Ovary (tissue), 9 donors: ENCODE results near the gene TAC4. TPM values are rescaled to one million over a fixed set of nuclear protein-coding genes. Genes with fewer than 3 reads are reported as not detected.

Experiments
- DNase-seq, 5 donors: peaks; one replicate each; pipeline ENCODE4 v3.0.0-alpha.2; 2019 to 2020
- H3K27ac ChIP-seq, 2 donors: fragments of 200-600 bp; one replicate each; pipeline versions ENCODE4 v1.5.1 to v1.8.0; 2019 to 2022
- H3K27me3 ChIP-seq: fragments of 200-600 bp; one replicate; pipeline ENCODE4 v1.8.0; 2022
- H3K36me3 ChIP-seq: fragments of 200-600 bp; sonication (generic); one replicate; pipeline ENCODE4 v1.5.1; 2019
- H3K4me1 ChIP-seq: one replicate; pipeline ENCODE4 v1.8.1; 2013; ENCODE audit warnings: mild to moderate bottlenecking, moderate library complexity; ENCODE audit not compliant: insufficient read depth
- H3K4me3 ChIP-seq: fragments of 200-600 bp; sonication (generic); one replicate; pipeline ENCODE4 v1.5.1; 2017
- H3K9me3 ChIP-seq, 2 donors: fragments of 200-600 bp in 1 of 2; sonication (generic) in 1 of 2; one replicate each; pipeline versions ENCODE4 v1.5.1 to v1.8.1; 2013 to 2019; ENCODE audit warnings: mild to moderate bottlenecking in 1 of 2, moderate library complexity in 1 of 2
- CTCF ChIP-seq, 3 donors: fragments of 450-650 bp in 2 of 3; fragments of 200-600 bp in 1 of 3; IDR thresholded peaks; one replicate each; pipeline versions ENCODE4 v1.5.1 to v1.8.0; 2016 to 2022; ENCODE audit warnings: antibody characterized with exemption in 3 of 3, mild to moderate bottlenecking in 1 of 3
- EP300 ChIP-seq: sonication (generic); formaldehyde crosslinking; IDR thresholded peaks from one replicate; pipeline ENCODE4 v1.6.1; 2017; ENCODE audit warnings: antibody characterized with exemption
- POLR2A ChIP-seq: fragments of 450-650 bp; IDR thresholded peaks from one replicate; pipeline ENCODE4 v1.6.1; 2017; ENCODE audit warnings: antibody characterized with exemption, mild to moderate bottlenecking, moderate library complexity
- WGBS, 3 donors: extraction: QIAGEN DNeasy Blood & Tissue Kit in 1 of 3; methylation state at CpG; one replicate each; pipeline versions ENCODE4 v1.1.5 to v1.1.7; 2013 to 2017; 5-methylcytosine and 5-hydroxymethylcytosine counted together
- intact Hi-C, 4 donors: fragments of 100-400 bp; cut with DNase I; formaldehyde crosslinking; loops; one replicate each; pipeline versions ENCODE4 v1.11.0 to v1.15.1; 2022 to 2023
- polyA plus RNA-seq, 2 donors: library from polyadenylated mRNA; stranded (reverse); fragments of 200-250 nt in 1 of 2; fragments of 350-450 nt in 1 of 2; fragmentation: Illumina TruSeq in 1 of 2; extraction: RNeasy Lipid Tissue Mini Kit (QIAGEN cat#74804) in 1 of 2; gene quantifications; one replicate each; pipeline ENCODE4 v1.2.3, GENCODE V29; 2013 to 2014
- total RNA-seq, 7 donors: library from RNA; depleted of rRNA in 2 of 7; stranded (reverse); fragments of >200 nt in 2 of 7; fragmentation: NEBNext Ultra II Directional in 3 of 7; extraction: Animal tissue kit (Norgen Biotek cat#: 25700) in 3 of 7; gene quantifications; one replicate each; pipeline versions ENCODE4 v1.1.0 to v1.2.4, GENCODE V29; 2016 to 2023
- donor health status: DM: no; HTN: no; CAD: no; lungs with moderate emphysema.
- donor health status: DM: no; HTN: no; CAD: no.
- donor health status: Bipolar disorder and iron deficiency.
- donor health status: DM: yes; HTN: yes; CAD: no.
- donor health status: DM: no; HTN: no; CAD: no.
- donor health status: DM: yes; HTN: yes; CAD: no.

The TAC4 gene
- total and polyA plus RNA-seq, 9 donors = not detected

GRCh38 chr17:49878931-49879904, 31.3 kb upstream of the TAC4 start:
- Histone ChIP-seq H3K4me3 (no peak overlapping the region), H3K27me3 (no peaks in the 10 kb centered on the region), H3K4me1 (peaks cover 1% of the 10 kb centered on the region), H3K9me3 (no peaks in the 10 kb centered on the region), H3K36me3 (no peaks in the 10 kb centered on the region), H3K27ac (no peak overlapping the region)
- DNase-seq = no peak
- WGBS, 3 donors = 55 to 61% (median 59%) methylated on average over 14 of the region's 14 CpGs
- TF ChIP-seq EP300 = no peak
- TF ChIP-seq POLR2A = no peak
- TF ChIP-seq CTCF (IDR thresholded peaks at IDR 0.05) = no peak
- intact Hi-C loops = no loop called here

GRCh38 chr17:49875685-49876084, 27.8 kb upstream of the TAC4 start:
- intact Hi-C loops = no loop called here
- 56 to 59% (median 57%) methylated on average over 9 of the region's 9 CpGs for WGBS, 3 donors
- TF ChIP-seq EP300 = no peak
- no peak for TF ChIP-seq POLR2A

GRCh38 chr17:49874911-49875310, 27.0 kb upstream of the TAC4 start:
- no peak overlapping the region for H3K27ac ChIP-seq
- DNase-seq = no peak
- WGBS, 3 donors = 76 to 83% (median 83%) methylated on average over 2 of the region's 2 CpGs
- H3K4me3 ChIP-seq = no peak overlapping the region
- intact Hi-C loops = no loop called here
- H3K4me1 ChIP-seq = no peaks in the 10 kb centered on the region
- no peaks in the 10 kb centered on the region for H3K9me3 ChIP-seq
- H3K27me3 ChIP-seq = no peaks in the 10 kb centered on the region
- TF ChIP-seq CTCF (IDR thresholded peaks at IDR 0.05) (no peak), EP300 (no peak), POLR2A (no peak)
- H3K36me3 ChIP-seq = no peaks in the 10 kb centered on the region

More at GRCh38 chr17:49875685-49876084, 27.8 kb upstream of the TAC4 start:
- Histone ChIP-seq H3K4me3 (no peak overlapping the region), H3K27me3 (no peaks in the 10 kb centered on the region), H3K36me3 (no peaks in the 10 kb centered on the region), H3K9me3 (no peaks in the 10 kb centered on the region), H3K27ac (no peak overlapping the region), H3K4me1 (peaks cover 1% of the 10 kb centered on the region)
- no peak for DNase-seq

- Histone ChIP-seq H3K4me3 (no peak overlapping the region), H3K27me3 (no peaks in the 10 kb centered on the region)
- intact Hi-C loops = no loop called here
These were observed 26.1 kb upstream of the TAC4 start for GRCh38 chr17:49873926-49874325.

GRCh38 chr17:49873466-49873865, 25.6 kb upstream of the TAC4 start:
- Histone ChIP-seq H3K36me3 (no peaks in the 10 kb centered on the region), H3K27ac (no peak overlapping the region), H3K4me3 (no peak overlapping the region), H3K27me3 (no peaks in the 10 kb centered on the region), H3K4me1 (no peaks in the 10 kb centered on the region), H3K9me3 (no peaks in the 10 kb centered on the region)
- intact Hi-C loops = no loop called here
- no peak for TF ChIP-seq POLR2A
- TF ChIP-seq CTCF (IDR thresholded peaks at IDR 0.05) = no peak
- TF ChIP-seq EP300 = no peak
- WGBS, 3 donors = 51 to 75% (median 64%) methylated on average over 6 of the region's 6 CpGs
- DNase-seq = no peak

More at GRCh38 chr17:49873926-49874325, 26.1 kb upstream of the TAC4 start:
- DNase-seq = no peak
- Histone ChIP-seq H3K4me1 (no peaks in the 10 kb centered on the region), H3K27ac (no peak overlapping the region), H3K9me3 (no peaks in the 10 kb centered on the region), H3K36me3 (no peaks in the 10 kb centered on the region)
- TF ChIP-seq POLR2A = no peak
- WGBS, 3 donors = 56 to 77% (median 57%) methylated on average over 3 of the region's 3 CpGs
